Gastroesophageal sphincter (tissue), 3 donors: ENCODE measurements around the gene CHSY3.

ENCODE experiments used
- CTCF ChIP-seq, 4 experiments: fragments of 200-600 bp in 2 of 4; fragments of 450-650 bp in 2 of 4; sonication (generic) in 1 of 4; IDR thresholded peaks; one replicate each; pipeline ENCODE4 v1.5.1; 2017 to 2019; ENCODE audit warnings: antibody characterized with exemption in 4 of 4, mild to moderate bottlenecking in 2 of 4, moderate library complexity in 2 of 4
- POLR2AphosphoS5 ChIP-seq: sonication (generic); formaldehyde crosslinking; IDR thresholded peaks from one replicate; pipeline ENCODE4 v1.6.1; 2017; ENCODE audit warnings: antibody characterized with exemption

GRCh38 chr5:129991780-129992179 lies 87.5 kb downstream of the CHSY3 start:
- TF ChIP-seq CTCF (IDR thresholded peaks at IDR 0.05) (no peak), POLR2AphosphoS5 (no peak)
